Keratinocyte (primary cell): ENCODE results near the gene CAMK2D.

Experiments
- CTCF ChIP-seq, 3 experiments: IDR thresholded peaks in 1 of 3; conservative IDR thresholded peaks in 1 of 3; optimal IDR thresholded peaks in 1 of 3; 2 replicates in 2 of 3; 3 replicates in 1 of 3; pipeline versions ENCODE3 to v1.5.1; 2011; ENCODE audit warnings: low read length in 3 of 3, mild to moderate bottlenecking in 3 of 3, moderate library complexity in 2 of 3, control low read depth in 1 of 3, inconsistent platforms in 1 of 3; ENCODE audit not compliant: insufficient read depth in 2 of 3; ENCODE audit errors: extremely low read depth in 1 of 3
- EZH2 ChIP-seq: IDR thresholded peaks from one replicate; pipeline ENCODE4 v1.6.1; 2012; ENCODE audit warnings: inconsistent platforms, mild to moderate bottlenecking, low read length, moderate library complexity

DNA sequence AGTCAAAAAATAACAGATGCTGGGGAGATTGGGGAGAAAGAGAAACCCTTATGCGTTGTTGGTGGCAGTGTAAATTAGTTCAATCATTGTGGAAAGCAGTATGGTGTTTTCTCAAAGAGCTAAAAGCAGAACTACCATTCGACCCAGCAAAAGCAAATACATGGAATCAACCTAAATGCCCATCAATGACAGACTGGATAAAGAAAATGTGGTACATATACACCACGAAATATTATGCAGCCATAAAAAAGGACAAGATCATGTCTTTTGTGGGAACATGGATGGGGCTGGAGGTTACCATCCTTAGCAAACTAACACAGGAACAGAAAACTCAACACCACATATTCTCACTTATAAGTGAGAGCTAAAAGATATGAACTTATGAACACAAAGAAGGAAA, 188.9 kb downstream of the CAMK2D start:
- no peak for TF ChIP-seq CTCF (optimal IDR thresholded peaks at IDR 0.05 in 1 of 3, IDR thresholded peaks at IDR 0.05 in 1 of 3, conservative IDR thresholded peaks at IDR 0.05 in 1 of 3; ENCODE audit: extremely low read depth in 1 of 3, insufficient read depth in 2 of 3, low read length in 3 of 3)
- TF ChIP-seq EZH2, result no peak
